Kidney capillary endothelial cell (primary cell): ENCODE data around the gene TRIM71.
A peak's percentile ranks its signal among the peaks of the same experiment; 100 is the strongest.
"Not testable (repeated sequence)": the region's sequence is repeated elsewhere in the genome, so short reads cannot be mapped to it uniquely, and the experiment has no call there.

Experiments
- DNase-seq: peaks from one replicate; pipeline ENCODE4 v3.0.0-alpha.2; 2018; ENCODE audit warnings: low spot score

The TRIM71 gene

GRCh38 chr3:32817558-32818228 is at the start of gene TRIM71:
TSS of gene TRIM71 (plus strand) at chr3:32817997. CDS start at chr3:32818081, 84 bp downstream.
- no peak for DNase-seq

GRCh38 chr3:32778389-32778788 is 39.4 kb upstream of the TRIM71 start:
- no peak for DNase-seq

GRCh38 chr3:32780071-32780734 is 37.6 kb upstream of the TRIM71 start:
- DNase-seq = no peak

GRCh38 chr3:32780735-32781210 is 37.0 kb upstream of the TRIM71 start:
- peak; percentile 44 for DNase-seq

GRCh38 chr3:32781211-32781968 is 36.4 kb upstream of the TRIM71 start:
- peak; percentile 67 for DNase-seq

GRCh38 chr3:32781969-32782270 is 35.9 kb upstream of the TRIM71 start:
- not testable (repeated sequence) for DNase-seq

GRCh38 chr3:32782407-32782806 is 35.4 kb upstream of the TRIM71 start:
- DNase-seq = no peak

- DNase-seq = no peak
Observed at GRCh38 chr3:32791833-32792232, 26.0 kb upstream of the TRIM71 start.

GRCh38 chr3:32794487-32795308 is 23.1 kb upstream of the TRIM71 start:
- DNase-seq = no peak

GRCh38 chr3:32796384-32796950 is 21.3 kb upstream of the TRIM71 start:
- DNase-seq = not testable (repeated sequence)

GRCh38 chr3:32797776-32798175 is 20.0 kb upstream of the TRIM71 start:
- DNase-seq = no peak

GRCh38 chr3:32801440-32801839 is 16.4 kb upstream of the TRIM71 start:
- DNase-seq = not testable (repeated sequence)

- DNase-seq = no peak
Observed at GRCh38 chr3:32813180-32813579, 4.6 kb upstream of the TRIM71 start.

- no peak for DNase-seq
Observed at GRCh38 chr3:32814361-32814760, 3.4 kb upstream of the TRIM71 start.

GRCh38 chr3:32815841-32816438 is 1.9 kb upstream of the TRIM71 start:
- DNase-seq = no peak

GRCh38 chr3:32816439-32817256 is 1.1 kb upstream of the TRIM71 start:
- no peak for DNase-seq

GRCh38 chr3:32817257-32817557 is 590 bp upstream of the TRIM71 start:
- DNase-seq = no peak

GRCh38 chr3:32818229-32818969 is 602 bp downstream of the TRIM71 start:
- DNase-seq = no peak

GRCh38 chr3:32818970-32819511 is 1.2 kb downstream of the TRIM71 start:
- no peak for DNase-seq
